Measurements from ENCODE around the gene CFAP57.

CFAP57 gene

GRCh38 chr1:43255438-43256210, 83.5 kb downstream of the CFAP57 start:
- DNase-seq (ENCODE audit: low read depth): no peak

DNA sequence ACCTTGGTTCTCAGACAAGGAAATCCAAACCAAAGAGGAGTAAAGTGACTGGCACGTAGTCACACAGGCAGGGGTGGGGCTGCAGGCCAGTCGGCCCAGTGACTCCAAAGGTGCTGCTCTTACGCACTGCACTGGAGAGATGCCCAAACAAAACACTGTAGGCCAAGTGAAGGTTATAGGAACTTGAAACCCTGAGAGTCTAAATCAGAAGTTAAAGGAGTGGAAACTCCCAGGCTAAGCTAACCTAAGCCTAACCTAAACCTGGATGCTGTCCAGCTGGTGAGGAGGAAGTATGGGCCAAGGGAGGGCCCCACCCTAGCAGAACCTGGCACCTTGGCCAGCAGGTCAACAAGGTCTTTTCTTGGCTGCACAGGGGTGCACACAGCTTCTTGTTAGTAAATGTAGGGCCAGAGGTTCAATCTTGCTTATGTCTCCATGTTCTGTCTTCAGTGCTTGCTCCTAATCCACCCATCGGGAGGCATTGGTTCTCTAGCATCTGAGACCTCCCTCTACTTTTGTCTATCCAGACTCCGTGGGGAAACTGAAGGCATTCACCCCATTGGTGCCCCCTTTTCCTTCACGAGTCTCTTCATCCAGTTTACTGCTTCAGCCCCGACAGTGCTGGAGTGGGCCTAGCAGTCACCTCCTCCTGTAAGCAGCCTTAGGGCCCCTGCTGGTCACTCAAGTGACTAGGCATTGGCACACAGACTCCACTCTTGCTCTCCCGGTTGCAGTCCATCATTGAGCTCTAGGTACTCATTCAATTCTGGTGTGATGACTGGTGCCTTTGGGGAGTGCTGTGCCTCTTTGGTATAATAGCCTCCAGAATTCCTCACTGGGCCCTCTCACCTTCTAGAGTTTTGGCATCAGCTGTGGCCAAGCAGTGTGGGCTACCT, 84.8 kb downstream of the CFAP57 start:
- no peak for DNase-seq (ENCODE audit: low read depth)

DNA sequence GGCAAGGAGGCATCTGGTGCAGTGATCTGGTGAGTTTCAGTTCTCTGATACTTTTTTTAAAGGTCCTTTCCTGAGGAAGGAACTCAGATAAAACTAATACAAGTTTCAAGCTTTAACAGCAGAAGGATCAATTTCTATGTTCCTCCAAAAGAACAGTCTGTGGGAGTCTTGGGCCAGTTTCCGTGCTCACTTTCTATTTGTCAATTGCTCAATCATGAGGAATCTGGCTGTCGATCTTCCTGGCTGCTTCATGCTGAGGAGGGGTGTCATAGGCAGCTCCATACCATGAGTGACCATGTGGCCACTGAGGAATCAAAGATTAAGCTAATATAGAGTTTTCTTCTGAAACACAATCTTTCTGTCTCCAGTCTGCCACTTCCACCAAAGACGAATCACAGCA, 86.2 kb downstream of the CFAP57 start:
- no peak for DNase-seq (ENCODE audit: low read depth)

- no peak for DNase-seq (ENCODE audit: low read depth)
Observed at GRCh38 chr1:43265431-43265830, 93.3 kb downstream of the CFAP57 start.

- no peak for DNase-seq (ENCODE audit: low read depth)
Observed at GRCh38 chr1:43266881-43267280, 94.8 kb downstream of the CFAP57 start.

- DNase-seq (ENCODE audit: low read depth): peak; percentile 57
Observed at GRCh38 chr1:43267291-43267805, 95.2 kb downstream of the CFAP57 start.

GRCh38 chr1:43267818-43268425, 95.8 kb downstream of the CFAP57 start:
- no peak for DNase-seq (ENCODE audit: low read depth)

DNA sequence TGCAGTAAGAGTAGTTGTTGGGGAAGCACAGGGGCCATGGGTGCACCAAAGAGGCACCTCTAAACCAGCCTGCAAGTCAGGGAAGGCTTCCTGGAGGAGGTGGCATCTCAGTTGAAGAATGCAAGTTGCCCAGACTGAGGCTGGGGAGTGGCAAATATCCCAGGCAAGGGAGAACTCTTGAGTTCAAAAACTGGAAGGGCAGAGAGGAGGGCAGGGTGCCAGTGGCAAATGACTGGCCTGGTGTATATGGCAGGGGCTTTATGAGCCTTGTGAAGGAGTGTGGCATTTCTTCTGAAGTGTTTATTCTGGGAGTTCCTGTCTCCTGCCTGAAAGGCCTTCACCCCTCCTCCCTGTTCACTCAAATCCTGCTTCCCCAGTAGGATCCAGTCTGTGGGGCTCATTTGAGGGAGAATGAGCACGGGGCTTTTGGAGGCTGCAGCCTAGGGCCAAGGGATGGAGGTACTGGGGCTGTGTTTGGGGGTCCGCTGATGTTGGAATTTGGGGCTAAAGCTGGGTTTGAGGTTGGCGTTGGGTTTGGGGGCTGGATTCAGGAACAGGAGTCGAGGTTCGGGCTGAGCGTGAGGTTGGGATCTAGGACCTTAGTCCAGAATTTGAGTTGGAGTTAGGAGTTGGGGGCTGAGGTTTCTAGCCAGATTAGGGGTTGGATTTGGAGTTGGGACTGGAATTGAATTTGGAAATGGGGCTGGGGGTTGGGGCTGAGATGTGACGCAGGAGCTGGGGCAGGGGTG, 97.7 kb downstream of the CFAP57 start, which contains the start of gene TMEM125:
Gene TMEM125, plus strand, starts transcription at position 357 of the 749 bp plus-strand sequence. CDS start 2,740 bp downstream, outside the sequence.
- DNase-seq (ENCODE audit: low read depth): no peak

DNA sequence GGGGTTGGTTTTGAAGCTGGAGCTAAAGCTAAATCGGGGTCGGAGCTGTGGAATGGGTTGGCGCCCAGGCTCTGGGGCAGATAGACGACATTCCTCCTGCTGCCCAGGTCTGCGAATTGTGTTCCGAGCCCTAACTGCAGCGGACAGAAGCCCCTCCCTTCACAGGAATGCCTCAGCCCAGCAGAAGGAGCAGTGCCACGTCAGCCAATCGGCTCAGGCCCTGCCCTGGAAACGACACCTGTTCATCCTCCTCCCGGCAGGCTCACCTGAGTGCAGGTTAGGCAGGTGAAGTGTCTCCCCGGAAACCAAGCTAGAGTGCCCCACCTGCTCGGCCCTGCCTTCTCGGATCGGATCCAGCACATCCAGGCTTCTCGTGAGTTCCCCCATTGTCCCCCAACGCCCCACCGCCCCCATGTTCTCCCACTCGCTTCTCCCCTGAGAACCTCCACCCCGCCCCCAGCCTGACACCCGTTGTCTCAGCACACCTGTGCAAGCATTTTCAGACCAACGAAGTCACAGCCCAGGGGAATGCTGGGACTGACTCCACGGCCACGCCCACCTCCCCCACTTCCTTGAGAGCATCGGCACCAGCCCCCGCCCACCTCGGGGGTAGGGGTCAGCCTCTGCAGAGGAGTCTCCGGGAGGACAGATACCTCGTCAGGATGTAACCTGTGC, 98.4 kb downstream of the CFAP57 start:
- DNase-seq (ENCODE audit: low read depth): no peak

GRCh38 chr1:43271186-43272118, 99.3 kb downstream of the CFAP57 start:
- no peak for DNase-seq (ENCODE audit: low read depth)

GRCh38 chr1:43272161-43272560, 100.0 kb downstream of the CFAP57 start:
- no peak for DNase-seq (ENCODE audit: low read depth)

GRCh38 chr1:43272576-43273571, 100.7 kb downstream of the CFAP57 start:
- no peak for DNase-seq (ENCODE audit: low read depth)

DNA sequence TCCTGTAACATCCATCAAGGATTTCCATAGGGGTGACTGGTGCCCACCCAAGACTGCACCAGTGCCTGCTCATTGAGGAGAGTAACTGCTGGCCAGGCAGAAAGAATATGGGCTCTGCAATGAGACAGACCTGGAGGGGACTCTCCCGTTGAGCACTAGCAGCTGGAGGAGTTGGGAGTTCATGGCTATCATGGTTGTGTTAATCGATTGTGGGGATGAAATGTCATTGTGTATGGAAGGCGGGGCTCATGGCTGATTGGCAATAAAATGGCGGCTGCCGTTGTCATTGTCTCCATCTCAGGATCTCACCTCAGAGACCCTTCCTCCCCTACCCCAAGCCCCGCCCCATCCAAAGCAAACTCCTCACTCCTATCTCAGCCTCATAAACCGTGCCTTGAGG, 101.6 kb downstream of the CFAP57 start:
- DNase-seq (ENCODE audit: low read depth): no peak

GRCh38 chr1:43274125-43274803, 102.1 kb downstream of the CFAP57 start:
- no peak for DNase-seq (ENCODE audit: low read depth)

- no peak for DNase-seq (ENCODE audit: low read depth)
Observed at GRCh38 chr1:43274804-43275180, 102.7 kb downstream of the CFAP57 start.

DNA sequence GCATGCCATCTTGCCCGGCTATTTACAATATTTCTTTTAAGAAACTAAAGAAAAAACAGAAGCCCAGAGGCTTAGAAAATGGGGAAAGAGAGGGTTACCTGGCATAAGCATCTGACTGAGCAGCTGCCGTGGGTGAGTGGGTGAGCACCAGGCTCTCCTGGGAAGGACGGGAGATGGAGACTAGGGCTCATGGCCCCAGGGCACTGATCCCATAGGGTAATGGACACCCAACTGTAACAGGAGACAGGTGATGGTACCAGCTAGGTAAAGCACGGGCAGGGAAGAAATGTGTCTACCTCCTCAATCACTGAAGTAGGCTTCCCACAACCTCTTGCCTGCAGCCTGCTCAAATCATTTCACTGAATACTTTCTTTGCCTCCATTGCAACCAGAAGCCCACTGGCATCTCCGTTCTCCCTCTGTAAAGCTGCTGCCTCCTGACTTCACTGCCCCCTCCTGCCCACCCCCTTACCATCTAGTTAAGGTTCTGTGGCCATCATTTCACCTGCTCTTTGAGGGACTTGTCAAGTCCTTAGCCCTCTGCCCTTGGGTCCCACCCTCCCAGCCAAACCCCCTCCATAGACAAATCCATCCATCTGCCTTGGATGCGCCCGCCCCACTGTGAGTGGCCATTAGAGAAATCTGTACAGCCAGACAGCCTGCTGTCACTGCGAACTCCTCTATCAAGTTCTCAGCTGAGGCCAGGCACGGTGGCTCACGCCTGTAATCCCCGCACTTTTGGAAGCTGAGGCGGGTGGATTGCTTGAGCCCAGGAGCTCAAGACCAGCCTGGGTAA, 103.9 kb downstream of the CFAP57 start:
- no peak for DNase-seq (ENCODE audit: low read depth)

- DNase-seq (ENCODE audit: low read depth): no peak
Observed at GRCh38 chr1:43276673-43277072, 104.5 kb downstream of the CFAP57 start.

Data from GM04503 (cell line).